ENCODE results near the gene IVNS1ABP.

The IVNS1ABP gene

GRCh38 chr1:185293967-185294542 lies 23.0 kb downstream of the IVNS1ABP start:
- no peak for DNase-seq (ENCODE audit: low read depth)

- no peak for DNase-seq (ENCODE audit: low read depth)
Measured at GRCh38 chr1:185292237-185292636, 24.8 kb downstream of the IVNS1ABP start.

- DNase-seq (ENCODE audit: low read depth) = no peak
Measured at GRCh38 chr1:185291652-185292051, 25.4 kb downstream of the IVNS1ABP start.

GRCh38 chr1:185291159-185291558 lies 25.9 kb downstream of the IVNS1ABP start:
- no peak for DNase-seq (ENCODE audit: low read depth)

- no peak for DNase-seq (ENCODE audit: low read depth)
Measured at GRCh38 chr1:185289880-185290279, 27.2 kb downstream of the IVNS1ABP start.

GRCh38 chr1:185288435-185288834 lies 28.6 kb downstream of the IVNS1ABP start:
- DNase-seq (ENCODE audit: low read depth) = no peak

GRCh38 chr1:185287451-185287850 lies 29.6 kb downstream of the IVNS1ABP start:
- DNase-seq (ENCODE audit: low read depth) = no peak

GRCh38 chr1:185284533-185285276 lies 32.3 kb downstream of the IVNS1ABP start:
- DNase-seq (ENCODE audit: low read depth) = no peak

GRCh38 chr1:185284116-185284515 lies 32.9 kb downstream of the IVNS1ABP start:
- DNase-seq (ENCODE audit: low read depth) = no peak

- no peak for DNase-seq (ENCODE audit: low read depth)
Measured at GRCh38 chr1:185281245-185281644, 35.8 kb downstream of the IVNS1ABP start.

GRCh38 chr1:185280589-185280988 lies 36.5 kb downstream of the IVNS1ABP start:
- DNase-seq (ENCODE audit: low read depth) = no peak

GRCh38 chr1:185279571-185279970 lies 37.5 kb downstream of the IVNS1ABP start:
- DNase-seq (ENCODE audit: low read depth) = no peak

GRCh38 chr1:185271921-185272320 lies 45.1 kb downstream of the IVNS1ABP start:
- no peak for DNase-seq (ENCODE audit: low read depth)

GRCh38 chr1:185268352-185268751 lies 48.7 kb downstream of the IVNS1ABP start:
- DNase-seq (ENCODE audit: low read depth) = no peak

GRCh38 chr1:185267701-185268100 lies 49.3 kb downstream of the IVNS1ABP start:
- DNase-seq (ENCODE audit: low read depth) = no peak

- DNase-seq (ENCODE audit: low read depth) = no peak
Measured at GRCh38 chr1:185267301-185267700, 49.7 kb downstream of the IVNS1ABP start.

- DNase-seq (ENCODE audit: low read depth) = no peak
Measured at GRCh38 chr1:185265314-185265713, 51.7 kb downstream of the IVNS1ABP start.

GRCh38 chr1:185263780-185264179 lies 53.3 kb downstream of the IVNS1ABP start:
- DNase-seq (ENCODE audit: low read depth) = no peak

- no peak for DNase-seq (ENCODE audit: low read depth)
Measured at GRCh38 chr1:185263292-185263691, 53.8 kb downstream of the IVNS1ABP start.

- DNase-seq (ENCODE audit: low read depth) = no peak
Measured at GRCh38 chr1:185262151-185262550, 54.9 kb downstream of the IVNS1ABP start.

- no peak for DNase-seq (ENCODE audit: low read depth)
Measured at GRCh38 chr1:185260611-185261010, 56.4 kb downstream of the IVNS1ABP start.

GRCh38 chr1:185258676-185259075 lies 58.4 kb downstream of the IVNS1ABP start:
- no peak for DNase-seq (ENCODE audit: low read depth)

- no peak for DNase-seq (ENCODE audit: low read depth)
Measured at GRCh38 chr1:185257950-185258208, 59.2 kb downstream of the IVNS1ABP start.
